Body of pancreas (tissue), 4 donors: ENCODE data around the gene FOXE3.

Experiments
- POLR2A ChIP-seq, 3 donors: fragments of 450-650 bp; IDR thresholded peaks; one replicate each; pipeline ENCODE4 v1.6.1; 2016; ENCODE audit warnings: antibody characterized with exemption in 3 of 3, mild to moderate bottlenecking in 2 of 3
- TF ChIP-seq, protein P1 (sequence below), 7 experiments: fragments of 450-650 bp in 4 of 7; fragments of 200-600 bp in 3 of 7; sonication (generic) in 3 of 7; IDR thresholded peaks; one replicate each; pipeline ENCODE4 v1.5.1; 2016 to 2019; ENCODE audit warnings: antibody characterized with exemption in 7 of 7

DNA sequence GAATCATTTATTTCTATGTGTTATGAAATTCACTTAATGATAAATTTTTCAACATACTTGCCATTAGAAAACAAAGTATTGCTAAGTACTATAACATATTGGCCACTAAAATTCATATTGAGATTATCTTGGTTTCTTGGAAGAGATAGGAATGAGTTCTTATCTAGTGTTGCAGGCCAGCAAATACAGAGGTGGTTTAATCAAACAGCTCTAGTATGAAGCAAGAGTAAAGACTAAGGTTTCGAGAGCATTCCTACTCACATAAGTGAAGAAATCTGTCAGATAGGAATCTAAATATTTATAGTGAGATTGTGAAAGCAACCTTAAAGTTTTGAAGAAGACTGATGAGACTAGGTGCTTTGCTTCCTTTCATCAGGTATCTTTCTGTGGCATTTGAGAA lies 37.9 kb upstream of the FOXE3 start:
- TF ChIP-seq, protein P1, sequence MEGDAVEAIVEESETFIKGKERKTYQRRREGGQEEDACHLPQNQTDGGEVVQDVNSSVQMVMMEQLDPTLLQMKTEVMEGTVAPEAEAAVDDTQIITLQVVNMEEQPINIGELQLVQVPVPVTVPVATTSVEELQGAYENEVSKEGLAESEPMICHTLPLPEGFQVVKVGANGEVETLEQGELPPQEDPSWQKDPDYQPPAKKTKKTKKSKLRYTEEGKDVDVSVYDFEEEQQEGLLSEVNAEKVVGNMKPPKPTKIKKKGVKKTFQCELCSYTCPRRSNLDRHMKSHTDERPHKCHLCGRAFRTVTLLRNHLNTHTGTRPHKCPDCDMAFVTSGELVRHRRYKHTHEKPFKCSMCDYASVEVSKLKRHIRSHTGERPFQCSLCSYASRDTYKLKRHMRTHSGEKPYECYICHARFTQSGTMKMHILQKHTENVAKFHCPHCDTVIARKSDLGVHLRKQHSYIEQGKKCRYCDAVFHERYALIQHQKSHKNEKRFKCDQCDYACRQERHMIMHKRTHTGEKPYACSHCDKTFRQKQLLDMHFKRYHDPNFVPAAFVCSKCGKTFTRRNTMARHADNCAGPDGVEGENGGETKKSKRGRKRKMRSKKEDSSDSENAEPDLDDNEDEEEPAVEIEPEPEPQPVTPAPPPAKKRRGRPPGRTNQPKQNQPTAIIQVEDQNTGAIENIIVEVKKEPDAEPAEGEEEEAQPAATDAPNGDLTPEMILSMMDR (IDR thresholded peaks at IDR 0.05): no peak
- no peak for TF ChIP-seq POLR2A (IDR thresholded peaks at IDR 0.05)
